Limb (tissue), 2 donors: ENCODE data around the gene CDCP1.
"Not testable (repeated sequence)": the region's sequence is repeated elsewhere in the genome, so short reads cannot be mapped to it uniquely, and the experiment has no call there.

Source experiments
- DNase-seq, 2 donors: peaks; one replicate each; pipeline ENCODE4 v3.0.0-alpha.2; 2016; ENCODE audit errors: extremely low spot score in 2 of 2

CDCP1 gene

GRCh38 chr3:45055411-45056143, 90.6 kb downstream of the CDCP1 start:
- DNase-seq = no peak

DNA sequence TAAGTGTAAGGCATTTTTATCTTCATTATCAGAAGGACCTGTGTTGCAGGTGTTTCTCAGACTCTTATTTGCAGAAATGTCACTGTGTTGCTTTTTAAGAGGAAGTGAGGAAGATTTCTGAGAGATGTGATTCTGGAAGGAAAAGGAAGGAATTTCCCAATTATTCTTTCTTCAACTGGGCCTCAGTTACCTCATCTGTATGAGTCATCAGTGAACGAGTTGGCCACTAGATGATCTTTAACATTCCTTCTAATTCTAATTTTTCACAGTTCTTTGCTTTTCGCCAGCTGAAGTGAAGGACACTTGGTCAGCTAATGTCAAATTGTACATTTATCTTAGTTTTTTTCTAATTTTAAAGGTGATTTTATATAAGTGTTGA, 91.2 kb downstream of the CDCP1 start:
- no peak for DNase-seq

DNA sequence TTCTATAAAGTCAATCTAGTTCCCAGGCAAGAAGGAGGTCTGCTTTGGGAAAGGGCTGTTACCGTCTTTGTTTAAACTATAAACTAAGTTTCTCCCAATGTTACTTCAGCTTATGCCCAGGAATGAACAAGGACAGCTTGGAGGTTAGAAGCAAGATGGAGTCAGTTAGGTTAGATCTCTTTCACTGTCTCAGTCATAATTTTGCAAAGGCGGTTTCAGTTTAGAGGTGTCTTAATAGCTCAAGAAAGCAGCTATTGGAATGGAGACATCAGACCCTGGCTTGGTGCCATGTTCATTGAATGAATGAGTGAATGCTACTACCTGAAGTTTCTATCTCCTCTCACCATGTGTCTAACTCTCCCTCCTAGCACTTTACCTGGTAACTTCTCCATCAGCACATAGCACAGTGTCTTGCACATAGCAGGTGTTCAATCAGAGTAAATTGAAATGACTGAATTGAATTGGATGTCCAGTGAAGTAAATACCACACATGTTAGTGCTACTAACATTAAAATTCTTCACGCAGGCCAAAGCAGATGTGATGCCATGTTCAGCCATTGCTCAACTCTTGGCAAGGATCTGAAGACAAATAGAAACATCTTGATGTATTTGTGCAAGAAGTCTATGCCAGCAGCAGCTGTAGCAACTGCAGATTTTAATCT, 91.9 kb downstream of the CDCP1 start:
- peak in 1 of 2 donors; percentile 34 for DNase-seq

- DNase-seq = not testable (repeated sequence)
Measured at GRCh38 chr3:45053805-45054195, 92.4 kb downstream of the CDCP1 start.

GRCh38 chr3:45051685-45052084, 94.5 kb downstream of the CDCP1 start:
- DNase-seq = no peak

GRCh38 chr3:45049807-45050206, 96.4 kb downstream of the CDCP1 start:
- no peak for DNase-seq

- no peak for DNase-seq
Measured at GRCh38 chr3:45048244-45048643, 97.9 kb downstream of the CDCP1 start.

GRCh38 chr3:45043728-45044299, 102.4 kb downstream of the CDCP1 start:
- DNase-seq = no peak

GRCh38 chr3:45042162-45042561, 104.0 kb downstream of the CDCP1 start:
- DNase-seq = no peak

GRCh38 chr3:45041666-45042065, 104.5 kb downstream of the CDCP1 start:
- no peak for DNase-seq

DNA sequence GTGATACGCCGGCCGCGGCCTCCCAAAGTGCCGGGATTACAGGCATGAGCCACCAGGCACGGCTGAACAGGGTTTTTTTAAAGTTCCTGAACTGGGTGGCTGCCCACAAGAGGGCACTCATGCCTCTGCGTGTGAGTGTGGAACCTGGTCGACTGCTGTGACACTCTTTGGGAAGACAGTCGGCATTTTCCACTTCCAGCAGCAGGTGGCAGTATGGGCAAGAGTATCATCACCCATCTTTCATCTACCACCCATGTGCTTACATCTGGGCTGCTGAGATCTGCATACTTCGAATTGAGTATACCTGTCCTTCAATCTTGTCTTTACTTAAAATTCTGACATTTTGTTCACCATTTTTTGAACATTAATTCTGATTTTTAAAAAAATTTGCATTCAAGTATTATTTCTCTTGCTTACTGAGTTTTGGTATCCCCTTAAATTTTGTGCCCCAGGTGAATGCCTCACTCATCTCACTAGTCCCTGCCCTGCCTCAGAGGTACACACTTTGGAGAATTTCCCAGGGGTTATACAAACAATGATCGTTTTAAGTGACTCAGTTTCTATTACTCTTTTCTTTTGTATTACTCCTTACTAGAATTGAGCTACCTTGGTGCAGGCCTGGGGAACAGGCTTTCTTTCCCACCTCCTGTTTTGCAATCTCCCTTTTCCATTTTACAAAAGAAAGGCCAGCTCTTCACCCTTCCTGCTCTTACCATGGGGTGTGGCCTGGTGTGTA, 108.3 kb downstream of the CDCP1 start:
- peak; percentile 90 for DNase-seq

DNA sequence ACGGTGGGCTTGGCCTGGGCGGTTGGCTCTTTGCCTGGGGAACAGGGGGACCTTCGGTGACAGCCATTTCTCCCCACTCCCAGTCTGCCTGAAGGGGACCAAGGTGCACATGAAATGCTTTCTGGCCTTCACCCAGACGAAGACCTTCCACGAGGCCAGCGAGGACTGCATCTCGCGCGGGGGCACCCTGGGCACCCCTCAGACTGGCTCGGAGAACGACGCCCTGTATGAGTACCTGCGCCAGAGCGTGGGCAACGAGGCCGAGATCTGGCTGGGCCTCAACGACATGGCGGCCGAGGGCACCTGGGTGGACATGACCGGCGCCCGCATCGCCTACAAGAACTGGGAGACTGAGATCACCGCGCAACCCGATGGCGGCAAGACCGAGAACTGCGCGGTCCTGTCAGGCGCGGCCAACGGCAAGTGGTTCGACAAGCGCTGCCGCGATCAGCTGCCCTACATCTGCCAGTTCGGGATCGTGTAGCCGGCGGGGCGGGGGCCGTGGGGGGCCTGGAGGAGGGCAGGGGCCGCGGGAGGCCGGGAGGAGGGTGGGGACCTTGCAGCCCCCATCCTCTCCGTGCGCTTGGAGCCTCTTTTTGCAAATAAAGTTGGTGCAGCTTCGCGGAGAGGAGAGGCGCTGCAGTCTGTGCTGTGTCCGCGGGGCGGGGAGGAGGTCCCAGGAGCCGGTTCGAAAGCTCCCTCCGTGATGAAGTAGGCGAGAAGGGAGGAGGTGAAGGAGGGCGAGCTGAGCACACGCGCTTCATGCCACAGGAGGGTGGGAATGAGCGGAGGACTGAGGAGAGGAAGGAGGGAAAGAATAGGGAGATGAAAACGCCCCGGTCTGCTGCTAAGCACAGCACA, 110.5 kb downstream of the CDCP1 start:
- DNase-seq = peak in 1 of 2 donors; percentile 70

- DNase-seq = no peak
Measured at GRCh38 chr3:45034612-45035252, 111.4 kb downstream of the CDCP1 start.

DNA sequence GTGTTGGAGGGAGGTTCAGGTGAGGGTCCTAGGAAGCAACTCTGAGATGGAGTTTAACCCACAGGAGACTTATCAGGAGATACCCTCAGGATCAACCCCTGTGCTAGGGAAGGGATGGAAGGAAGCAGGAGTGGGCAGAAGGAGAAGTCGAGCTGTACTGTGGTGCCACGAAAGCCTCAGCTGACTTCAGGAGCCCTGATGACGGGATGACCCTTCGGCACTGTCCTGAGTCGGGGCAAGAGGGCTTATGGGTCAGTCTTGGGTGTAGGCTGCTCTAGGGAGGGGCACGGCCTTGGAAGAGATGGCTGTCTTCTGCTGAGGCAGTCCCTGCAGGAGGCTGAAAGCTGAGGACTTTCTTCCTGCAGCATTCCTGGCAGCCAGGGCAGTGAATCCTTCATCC, 112.4 kb downstream of the CDCP1 start:
- no peak for DNase-seq
